Measurements from ENCODE around the gene GALNT17.
A peak's percentile ranks its signal among the peaks of the same experiment; 100 is the strongest.

Gene GALNT17

GRCh38 chr7:71227126-71227525 lies 95.2 kb downstream of the GALNT17 start:
- no peak overlapping the region for H3K27ac Mint-ChIP-seq
- no peak for TF ChIP-seq CTCF (IDR thresholded peaks at IDR 0.05; ENCODE audit: unreplicated experiment in 3 of 3)
- no peaks in the 10 kb centered on the region for H3K4me1 Mint-ChIP-seq
- H3K9me3 Mint-ChIP-seq, result peaks cover 16% of the 10 kb centered on the region
- peaks cover 3% of the 10 kb centered on the region for H3K27me3 Mint-ChIP-seq (ENCODE audit: low read depth)
- H3K36me3 Mint-ChIP-seq (ENCODE audit: low read depth), result no peaks in the 10 kb centered on the region
- no peak overlapping the region for H3K4me3 Mint-ChIP-seq

- Mint-ChIP-seq H3K4me3 (no peak overlapping the region), H3K9me3 (peaks cover 16% of the 10 kb centered on the region), H3K36me3 (ENCODE audit: low read depth) (no peaks in the 10 kb centered on the region), H3K27ac (no peak overlapping the region), H3K4me1 (no peaks in the 10 kb centered on the region), H3K27me3 (ENCODE audit: low read depth) (peaks cover 3% of the 10 kb centered on the region)
- no peak for TF ChIP-seq CTCF (IDR thresholded peaks at IDR 0.05; ENCODE audit: unreplicated experiment in 3 of 3)
Measured at GRCh38 chr7:71229148-71229547, 97.2 kb downstream of the GALNT17 start.

DNA sequence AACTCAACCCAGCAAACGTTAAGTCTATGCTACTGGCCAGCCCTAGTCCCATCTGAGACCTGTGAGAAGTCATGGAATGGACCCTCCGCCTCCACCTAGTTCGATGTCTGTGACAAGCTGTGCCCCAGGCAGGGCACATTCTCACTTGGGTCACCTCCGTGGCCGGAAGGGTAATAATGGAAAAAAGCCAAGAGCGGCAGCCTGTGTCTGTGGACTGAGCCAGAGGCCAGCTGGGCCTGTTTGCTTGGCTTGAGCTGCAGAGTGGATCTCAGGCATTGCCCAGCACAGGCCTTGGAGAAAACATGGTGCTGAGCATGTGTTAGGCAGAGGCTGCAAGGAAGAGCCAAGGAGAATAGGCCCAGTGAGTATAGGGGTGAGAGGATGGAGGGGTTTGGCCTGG lies 97.8 kb downstream of the GALNT17 start:
- H3K27me3 Mint-ChIP-seq (ENCODE audit: low read depth), result peaks cover 3% of the 10 kb centered on the region
- no peak overlapping the region for H3K27ac Mint-ChIP-seq
- H3K36me3 Mint-ChIP-seq (ENCODE audit: low read depth), result no peaks in the 10 kb centered on the region
- no peaks in the 10 kb centered on the region for H3K4me1 Mint-ChIP-seq
- H3K9me3 Mint-ChIP-seq, result peaks cover 16% of the 10 kb centered on the region
- H3K4me3 Mint-ChIP-seq, result no peak overlapping the region
- TF ChIP-seq CTCF (IDR thresholded peaks at IDR 0.05; ENCODE audit: unreplicated experiment in 3 of 3), result no peak

- H3K4me1 Mint-ChIP-seq, result peaks cover 34% of the 10 kb centered on the region
Measured at GRCh38 chr7:71235253-71235652, 103.3 kb downstream of the GALNT17 start.

GRCh38 chr7:71236230-71237105 lies 104.5 kb downstream of the GALNT17 start:
- Mint-ChIP-seq H3K27ac (peak overlapping the region in 2 of 3 experiments; percentile 29 to 53), H3K4me1 (peaks cover 40% of the 10 kb centered on the region), H3K9me3 (peaks cover 2% of the 10 kb centered on the region), H3K27me3 (ENCODE audit: low read depth) (no peaks in the 10 kb centered on the region), H3K4me3 (no peak overlapping the region), H3K36me3 (ENCODE audit: low read depth) (no peaks in the 10 kb centered on the region)
- TF ChIP-seq CTCF (IDR thresholded peaks at IDR 0.05; ENCODE audit: unreplicated experiment in 3 of 3), result no peak

More at GRCh38 chr7:71235253-71235652, 103.3 kb downstream of the GALNT17 start:
- H3K36me3 Mint-ChIP-seq (ENCODE audit: low read depth), result no peaks in the 10 kb centered on the region
- TF ChIP-seq CTCF (IDR thresholded peaks at IDR 0.05; ENCODE audit: unreplicated experiment in 3 of 3), result no peak
- H3K9me3 Mint-ChIP-seq, result peaks cover 7% of the 10 kb centered on the region
- H3K27ac Mint-ChIP-seq, result no peak overlapping the region
- no peak overlapping the region for H3K4me3 Mint-ChIP-seq
- no peaks in the 10 kb centered on the region for H3K27me3 Mint-ChIP-seq (ENCODE audit: low read depth)

- TF ChIP-seq CTCF (IDR thresholded peaks at IDR 0.05; ENCODE audit: unreplicated experiment in 3 of 3), result peak in 2 of 3 experiments; percentile 12 to 22
- Mint-ChIP-seq H3K36me3 (ENCODE audit: low read depth) (no peaks in the 10 kb centered on the region), H3K27ac (peak overlapping the region; percentile 31 to 76 (median 72)), H3K9me3 (peaks cover 2% of the 10 kb centered on the region), H3K27me3 (ENCODE audit: low read depth) (no peaks in the 10 kb centered on the region), H3K4me3 (no peak overlapping the region), H3K4me1 (peaks cover 40% of the 10 kb centered on the region)
Measured at GRCh38 chr7:71237945-71238344, 106.0 kb downstream of the GALNT17 start.
